ENCODE data around the gene LRRC45.
"Not testable (repeated sequence)": the region's sequence is repeated elsewhere in the genome, so short reads cannot be mapped to it uniquely, and the experiment has no call there.

Gene LRRC45

DNA sequence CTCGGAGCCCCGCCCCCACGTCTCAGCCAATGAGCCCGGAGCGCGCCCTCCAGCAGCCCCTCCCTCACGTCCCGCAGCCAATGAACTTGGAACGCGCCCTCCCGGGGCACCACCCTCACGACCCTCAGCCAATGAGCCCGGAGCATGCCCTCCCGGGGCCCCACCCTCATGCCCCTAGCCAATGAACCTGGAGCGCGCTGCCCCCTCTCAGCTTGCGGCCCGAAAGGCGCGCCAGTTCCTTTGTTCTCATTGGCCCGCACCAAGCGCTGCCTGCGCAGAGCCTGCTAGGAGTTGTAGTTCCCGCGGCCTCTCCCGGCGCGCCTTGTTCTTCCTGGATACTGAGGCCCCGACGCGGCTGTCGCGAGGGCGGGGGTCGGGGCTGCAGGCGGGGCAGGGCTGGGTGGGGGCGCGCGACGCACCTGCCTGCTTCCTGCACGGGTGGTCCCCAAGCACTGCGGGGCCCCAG lies at the start of gene LRRC45:
Gene LRRC45 (plus strand): TSS at position 325 of the 466 bp plus-strand sequence. CDS start 339 bp downstream, outside the sequence.
- DNase-seq, result peak; percentile 100

DNA sequence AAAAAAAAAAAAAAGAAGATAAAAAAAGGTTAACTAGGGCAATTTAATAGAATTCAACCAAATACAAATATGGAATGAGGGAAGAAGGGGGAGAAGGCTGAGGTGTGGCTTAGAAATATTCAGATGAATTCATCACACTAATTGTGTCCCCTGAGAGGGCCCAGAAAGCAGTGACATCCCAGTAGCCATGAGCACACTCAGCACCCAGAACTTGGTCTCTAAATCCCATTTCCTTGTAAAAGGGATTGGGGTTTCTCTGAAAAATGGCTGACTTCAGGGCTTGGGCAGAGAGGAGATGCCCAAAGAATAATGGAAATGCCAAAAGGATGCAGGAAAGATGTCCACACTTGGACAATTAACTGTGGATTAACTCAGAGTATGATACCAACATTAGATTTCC lies 49.7 kb upstream of the LRRC45 start:
- DNase-seq, result no peak

DNA sequence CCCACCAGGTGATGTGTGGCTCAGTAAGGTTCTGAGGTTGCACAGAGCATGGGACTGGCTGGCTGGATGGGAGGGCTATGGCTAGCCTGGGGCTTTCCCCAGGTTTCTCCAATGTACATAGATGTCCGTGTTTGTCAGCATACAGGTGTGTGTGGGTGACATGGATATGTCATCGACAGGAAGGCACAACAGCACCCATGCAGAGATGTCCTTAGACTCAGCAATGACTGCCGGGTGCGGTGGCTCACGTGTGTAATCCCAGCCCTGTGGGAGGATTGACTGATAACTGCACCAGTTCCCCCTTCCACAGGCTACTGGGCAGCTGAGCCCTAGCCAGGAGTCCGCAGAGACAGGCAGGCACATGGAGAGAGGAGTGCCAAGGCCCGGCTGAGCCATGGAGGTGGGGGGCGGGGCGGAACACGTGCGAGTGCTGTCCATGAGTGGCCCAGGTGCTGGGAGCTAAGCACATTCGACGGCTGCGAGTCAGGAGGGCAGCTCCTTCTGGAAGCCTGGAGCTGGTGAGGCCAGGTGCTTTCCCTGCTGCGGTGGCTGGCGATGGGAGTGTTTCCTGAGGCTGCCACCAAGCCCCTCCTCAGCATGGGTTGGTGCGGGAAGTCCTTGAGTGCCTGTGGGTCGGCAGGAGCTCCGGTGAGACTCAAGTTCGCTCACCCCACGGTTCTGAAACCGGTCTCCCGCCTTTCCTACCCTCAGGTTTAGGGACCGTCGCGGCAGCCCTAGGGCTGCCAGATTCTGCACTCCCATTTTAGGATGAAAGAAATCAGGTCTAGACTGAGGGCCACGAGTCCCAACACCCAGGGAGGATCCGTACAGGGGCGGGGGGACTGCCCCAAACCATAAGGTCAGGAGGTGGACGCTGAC lies 46.5 kb upstream of the LRRC45 start:
- no peak for DNase-seq

DNA sequence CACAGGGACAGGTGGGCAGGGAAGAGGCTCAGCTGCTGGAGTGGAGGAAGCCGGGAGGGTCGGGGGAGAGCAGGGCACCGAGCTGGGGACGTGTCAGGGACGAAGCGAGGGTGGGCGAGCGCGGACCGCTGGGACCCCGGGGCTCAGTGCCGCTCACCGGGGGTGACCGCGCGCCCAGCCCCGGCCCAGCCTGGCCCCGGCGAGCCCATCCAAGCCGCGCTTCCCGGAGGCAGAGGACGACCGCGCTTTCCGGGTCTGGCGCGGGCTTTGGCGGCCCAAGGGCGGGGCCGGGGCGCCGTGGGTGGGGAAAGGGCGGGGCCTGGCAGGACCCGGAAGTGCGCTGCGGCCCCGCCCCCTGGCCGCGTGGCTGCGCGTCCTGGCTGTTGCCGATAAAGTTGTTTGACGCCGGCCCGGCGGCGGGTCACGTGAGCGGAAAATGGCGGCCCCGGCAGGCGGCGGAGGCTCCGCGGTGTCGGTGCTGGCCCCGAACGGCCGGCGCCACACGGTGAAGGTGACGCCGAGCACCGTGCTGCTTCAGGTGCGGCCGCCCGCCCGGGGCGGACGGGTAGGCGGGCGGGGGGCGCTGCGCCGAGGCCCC lies 45.8 kb upstream of the LRRC45 start, which contains the start of gene ASPSCR1:
Gene ASPSCR1 (plus strand): TSS at position 419 of the 598 bp plus-strand sequence. CDS start 18 bp downstream, at position 437.
- DNase-seq, result peak; percentile 87

DNA sequence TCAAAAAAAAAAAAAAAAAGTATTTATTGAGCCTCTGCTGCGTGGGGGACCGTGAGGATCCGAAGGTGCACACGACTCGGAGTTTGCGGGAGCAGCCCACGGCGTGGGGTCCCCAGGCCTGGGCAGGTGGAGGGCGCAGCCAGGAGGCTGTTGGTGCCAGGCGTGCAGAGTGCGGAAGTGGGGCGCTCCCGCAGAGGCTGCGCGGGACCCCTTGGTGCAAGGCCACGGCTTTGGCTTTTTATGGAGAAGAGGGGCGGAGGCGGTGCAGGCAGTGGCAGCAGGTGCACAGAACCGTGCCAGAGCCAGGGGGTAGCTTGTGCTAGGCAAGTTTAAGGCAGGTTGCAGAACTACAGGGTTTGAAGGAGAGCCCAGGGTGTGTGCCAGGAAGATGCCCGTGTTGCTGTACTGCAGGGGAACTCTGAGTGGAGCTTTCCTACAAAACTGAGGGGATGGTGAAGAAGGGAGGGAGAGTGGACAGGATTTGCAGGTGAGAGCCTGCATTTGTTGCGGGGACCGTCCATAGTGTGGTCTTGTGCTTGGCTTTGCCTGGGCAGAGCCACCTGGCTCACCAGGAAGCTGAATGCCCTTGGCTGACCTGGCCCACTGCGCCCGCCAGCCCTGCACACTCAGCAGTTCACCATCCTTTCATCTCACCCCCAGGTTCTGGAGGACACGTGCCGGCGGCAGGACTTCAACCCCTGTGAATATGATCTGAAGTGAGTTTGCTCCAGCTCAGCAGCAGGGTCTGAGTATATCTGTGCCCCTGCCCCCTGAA lies 44.4 kb upstream of the LRRC45 start:
- no peak for DNase-seq

DNA sequence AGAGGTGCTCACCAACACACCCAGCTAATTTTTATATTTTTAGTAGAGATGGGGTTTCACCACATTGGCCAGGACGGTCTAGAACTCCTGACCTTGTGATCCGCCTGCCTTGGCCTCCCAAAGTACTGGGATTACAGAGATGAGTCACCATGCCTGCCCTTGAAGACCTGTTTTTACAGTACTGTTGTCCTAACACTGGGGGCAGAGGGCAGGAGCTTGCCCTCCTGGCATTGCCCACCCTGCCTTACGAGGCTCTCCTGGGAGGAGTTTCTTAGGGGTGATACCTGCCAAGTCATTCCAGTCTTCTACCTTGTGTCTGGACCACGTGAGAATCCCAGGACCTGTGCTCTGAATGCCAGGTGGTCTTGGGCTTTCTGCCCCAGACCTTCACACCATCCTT lies 43.0 kb upstream of the LRRC45 start:
- no peak for DNase-seq

DNA sequence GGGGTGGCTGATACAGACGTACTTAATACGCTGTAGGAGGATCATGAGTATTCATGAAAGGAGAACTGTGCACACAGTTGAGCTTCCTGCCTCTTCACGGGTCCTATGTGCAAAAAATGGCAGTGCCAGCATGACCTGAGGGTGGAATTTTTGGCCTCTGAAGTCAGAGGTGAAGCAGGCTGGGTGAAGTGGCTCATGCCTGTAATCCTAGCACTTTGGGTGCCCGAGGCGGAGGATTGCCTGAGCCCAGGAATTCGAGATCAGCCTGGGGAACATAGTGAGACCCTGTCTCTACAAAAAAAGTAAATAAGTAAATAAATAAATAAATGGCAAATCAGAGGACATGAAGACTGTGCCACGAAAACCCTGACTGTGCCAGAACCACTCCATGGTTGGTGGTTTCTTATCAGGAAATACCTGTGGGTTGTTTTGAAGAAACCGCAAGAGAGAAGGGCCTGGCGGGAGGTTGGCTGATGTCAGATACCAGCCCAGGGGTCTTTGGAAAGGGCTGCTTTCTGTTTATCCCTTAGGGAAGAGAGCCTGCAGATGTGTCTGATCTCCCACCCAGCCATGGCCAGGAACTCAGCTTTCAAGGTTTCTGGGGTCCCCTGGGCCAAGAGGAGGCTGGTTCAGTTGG lies 42.3 kb upstream of the LRRC45 start:
- no peak for DNase-seq

DNA sequence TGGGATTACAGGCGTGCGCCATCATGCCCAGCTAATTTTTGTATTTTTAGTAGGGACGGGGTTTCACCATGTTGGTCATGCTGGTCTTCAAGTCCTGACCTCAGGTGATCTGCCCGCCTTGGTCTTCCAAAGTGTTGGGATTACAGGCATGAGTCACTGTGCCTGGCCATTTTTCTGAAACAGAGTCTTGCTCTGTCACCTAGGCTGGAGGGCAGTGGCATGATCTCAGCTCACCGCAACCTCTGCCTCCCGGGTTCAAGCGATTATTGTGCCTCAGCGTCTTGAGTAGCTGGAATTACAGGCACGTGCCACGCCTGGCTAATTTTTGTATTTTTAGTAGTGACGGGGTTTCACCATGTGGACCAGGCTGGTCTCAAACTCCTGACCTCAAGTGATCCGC lies 41.6 kb upstream of the LRRC45 start:
- DNase-seq, result not testable (repeated sequence)

DNA sequence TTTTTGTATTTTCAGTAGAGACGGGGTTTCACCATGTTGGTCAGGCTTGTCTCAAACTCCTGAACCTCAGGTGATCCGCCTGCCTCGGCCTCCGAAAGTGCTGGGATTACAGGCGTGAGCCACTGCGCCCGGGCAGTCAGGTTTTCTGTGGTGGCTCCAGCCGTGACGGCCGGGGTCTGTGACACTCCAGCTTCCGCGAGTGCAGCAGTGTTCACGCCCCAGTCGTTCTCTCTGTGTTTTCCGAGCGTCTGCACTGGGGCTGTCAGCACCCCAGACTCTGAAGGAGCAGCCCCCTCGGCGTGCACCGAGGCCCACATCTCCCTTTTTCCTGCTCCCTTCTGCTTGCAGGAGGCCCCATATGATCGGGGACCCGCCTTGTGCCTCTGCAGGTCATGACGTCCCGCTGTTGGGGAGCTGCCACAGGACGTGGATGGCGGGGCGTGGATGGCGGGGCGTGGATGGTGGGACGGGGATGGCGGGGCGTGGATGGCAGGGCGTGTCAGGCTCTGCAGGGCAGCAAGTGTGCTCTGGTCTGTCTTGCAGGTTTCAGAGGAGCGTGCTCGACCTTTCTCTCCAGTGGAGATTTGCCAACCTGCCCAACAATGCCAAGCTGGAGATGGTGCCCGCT lies 40.0 kb upstream of the LRRC45 start:
- no peak for DNase-seq

DNA sequence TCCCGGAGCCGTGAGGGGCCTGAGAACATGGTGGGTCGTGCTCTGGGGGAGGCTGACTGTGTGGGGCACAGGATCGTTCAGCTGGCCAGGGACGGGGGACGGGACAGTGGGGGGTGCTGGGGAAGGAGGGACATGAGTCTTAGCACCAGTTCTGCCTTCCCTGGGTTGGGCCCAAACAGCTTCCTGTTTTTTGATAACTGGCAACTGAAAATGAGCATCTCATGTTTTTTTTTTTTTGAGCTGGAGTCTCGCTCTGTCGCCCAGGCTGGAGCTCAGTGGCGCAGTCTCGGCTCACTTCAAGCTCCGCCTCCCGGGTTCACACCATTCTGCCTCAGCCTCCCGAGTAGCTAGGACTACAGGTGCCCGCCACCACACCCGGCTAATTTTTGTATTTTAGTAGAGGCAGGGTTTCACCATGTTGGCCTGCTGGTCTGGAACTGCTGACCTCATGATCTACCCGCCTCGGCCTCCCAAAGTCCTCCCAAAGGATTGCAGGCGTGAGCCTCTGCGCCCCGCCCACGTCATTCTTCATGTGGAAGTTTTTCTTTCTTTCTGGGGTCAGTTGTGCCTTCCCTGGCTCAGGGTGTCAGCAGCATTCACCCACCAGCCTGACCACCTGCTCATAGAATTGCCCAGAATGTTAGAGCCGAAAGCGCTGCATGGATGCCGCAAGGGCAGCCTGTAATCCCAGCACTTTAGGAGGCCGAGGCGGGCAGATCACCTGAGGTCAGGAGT lies 39.3 kb upstream of the LRRC45 start:
- DNase-seq, result no peak

DNA sequence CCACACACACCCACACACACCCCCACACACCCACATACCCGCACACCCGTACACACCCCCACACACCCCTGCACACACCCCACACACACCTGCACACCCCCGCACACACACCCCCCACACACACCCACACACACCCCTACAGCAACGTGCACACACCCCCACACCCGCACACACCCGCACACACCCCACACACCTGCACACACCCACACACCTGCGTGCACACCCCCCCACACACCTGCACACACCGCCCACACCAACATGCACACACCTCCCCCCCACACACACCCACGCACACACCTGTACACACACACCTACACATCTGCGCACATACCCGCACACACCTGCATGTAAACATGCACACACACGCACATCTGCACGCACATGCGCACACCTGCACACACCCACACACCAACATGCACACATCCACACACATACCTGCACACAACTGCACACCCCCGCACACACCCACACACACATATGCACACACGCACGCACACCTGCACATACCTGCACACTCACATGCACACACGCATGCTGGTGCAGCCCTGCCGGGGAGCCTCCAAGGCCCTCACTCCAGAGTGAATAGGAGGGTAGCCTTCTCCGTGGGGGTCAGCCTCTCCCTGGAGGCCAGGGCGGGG lies 38.2 kb upstream of the LRRC45 start:
- no peak for DNase-seq

DNA sequence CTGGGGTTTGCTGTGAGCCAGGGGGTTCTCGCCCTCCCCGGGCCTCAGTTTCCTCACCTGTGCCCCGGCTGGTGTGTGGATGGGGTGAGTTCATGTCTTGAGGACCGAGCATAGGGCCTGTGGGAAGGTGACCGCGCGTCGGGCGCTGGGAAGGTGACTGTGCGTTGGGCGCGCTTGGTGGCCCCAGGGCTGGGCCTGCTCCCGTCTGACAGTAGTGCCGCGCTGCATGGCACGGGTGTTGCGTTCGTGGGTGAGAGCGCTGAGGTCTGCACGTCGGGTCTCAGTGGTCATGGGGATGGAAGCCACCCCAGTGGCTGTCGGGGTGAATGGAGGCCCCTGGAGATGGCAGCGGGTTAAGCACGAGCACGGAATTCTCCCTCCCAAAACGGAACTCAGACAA lies 36.5 kb upstream of the LRRC45 start:
- DNase-seq, result no peak

DNA sequence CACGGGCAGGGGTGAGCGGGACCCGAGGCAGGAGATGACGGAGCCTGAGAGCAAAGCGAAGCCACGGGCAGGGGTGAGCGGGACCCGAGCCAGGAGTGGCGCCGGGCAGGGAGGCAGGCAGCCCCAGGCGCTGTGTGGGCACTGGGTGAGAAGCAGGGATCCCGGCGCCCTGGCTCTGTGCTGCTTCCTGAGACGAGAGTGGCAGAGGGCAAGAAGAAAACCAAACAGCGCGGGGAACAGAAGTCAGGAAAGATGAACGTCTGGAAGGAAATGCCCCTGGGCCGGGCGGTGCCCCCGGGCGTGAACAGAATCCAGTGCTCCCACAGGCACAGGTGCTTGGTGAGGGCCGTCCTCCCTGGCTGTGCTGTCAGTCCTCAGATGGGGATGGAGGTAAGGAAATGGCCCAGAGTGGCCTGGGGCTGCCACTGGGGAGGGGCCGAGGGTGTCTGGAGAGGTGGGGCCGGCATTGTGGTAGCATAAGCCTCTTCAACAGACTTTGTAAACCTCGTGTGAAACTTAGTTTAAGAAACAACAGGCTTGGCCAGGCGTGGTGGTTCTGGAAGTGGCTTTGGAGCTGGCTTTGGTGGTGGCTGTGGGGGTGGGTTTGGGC lies 35.8 kb upstream of the LRRC45 start:
- no peak for DNase-seq

DNA sequence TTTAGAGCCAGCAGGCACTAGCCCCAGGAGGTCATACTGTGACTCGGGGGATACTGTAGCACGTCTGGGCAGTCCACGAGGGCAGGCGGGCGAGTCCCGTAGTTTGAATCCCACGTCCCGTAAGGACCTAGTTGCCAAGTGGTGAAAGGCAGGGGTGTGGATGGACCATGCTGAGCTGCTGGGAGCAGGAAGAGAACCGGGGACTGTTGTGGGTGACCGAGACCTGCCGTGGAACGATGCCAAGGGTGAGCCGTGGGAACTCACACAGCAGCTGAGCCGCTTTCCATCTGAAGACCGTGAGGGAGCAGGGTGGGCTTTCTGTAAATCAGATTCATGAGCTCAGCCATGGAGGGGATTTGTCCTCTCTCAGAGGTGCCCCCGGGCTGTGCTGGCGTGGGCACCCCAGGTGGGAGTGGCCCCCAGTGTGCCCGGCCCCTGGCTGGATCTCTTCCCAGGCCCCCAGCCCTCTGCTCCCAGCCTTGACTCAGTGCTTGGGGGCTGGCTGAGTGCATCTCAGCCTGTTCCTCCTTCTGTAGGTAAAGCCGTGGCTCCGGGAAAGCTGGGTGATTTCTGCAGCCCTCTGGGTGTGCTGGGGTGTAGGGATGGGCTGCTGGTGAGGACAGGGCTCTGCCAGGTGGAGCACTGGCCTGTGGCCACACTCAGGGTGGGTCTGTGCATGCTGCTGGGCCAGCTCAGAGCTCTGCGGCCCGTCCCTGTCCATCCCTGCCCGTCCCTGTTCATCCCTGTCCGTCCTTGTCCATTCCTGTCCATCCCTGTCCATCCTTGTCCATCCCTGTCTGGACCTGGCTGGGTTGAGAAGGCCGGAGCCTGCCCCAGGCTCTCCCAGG lies 32.0 kb upstream of the LRRC45 start:
- DNase-seq, result no peak

DNA sequence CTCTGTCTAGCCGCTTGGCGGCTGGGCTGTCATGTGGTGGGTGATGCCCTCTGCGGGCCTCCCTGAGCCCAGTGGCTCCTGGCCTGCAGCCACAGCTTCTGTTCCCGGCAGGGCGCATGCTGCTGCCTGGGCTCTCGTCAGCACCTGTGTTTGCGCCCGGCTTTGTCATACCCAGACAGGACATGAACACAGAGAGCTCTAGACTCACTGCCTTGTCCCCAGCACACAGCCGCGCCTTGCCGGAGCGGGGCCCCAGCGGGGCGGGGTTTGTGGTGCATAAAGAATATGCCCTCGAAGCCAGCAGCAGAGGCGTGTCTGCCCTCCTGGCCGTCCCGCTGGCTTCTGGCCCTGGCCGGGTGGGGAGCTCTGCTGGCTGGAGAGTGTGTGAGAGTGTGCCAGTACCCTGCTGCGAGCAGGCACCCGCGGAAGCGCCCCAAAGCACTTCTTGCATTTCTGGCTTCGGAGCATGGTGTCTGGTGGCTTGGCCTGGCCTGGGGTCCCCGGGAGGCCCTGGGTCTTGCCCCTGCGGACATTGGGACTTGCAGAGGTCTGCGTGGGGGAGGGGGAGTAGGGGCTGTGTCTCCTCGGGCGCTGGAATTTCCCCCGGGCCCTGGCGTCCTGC lies 31.3 kb upstream of the LRRC45 start:
- DNase-seq, result no peak

DNA sequence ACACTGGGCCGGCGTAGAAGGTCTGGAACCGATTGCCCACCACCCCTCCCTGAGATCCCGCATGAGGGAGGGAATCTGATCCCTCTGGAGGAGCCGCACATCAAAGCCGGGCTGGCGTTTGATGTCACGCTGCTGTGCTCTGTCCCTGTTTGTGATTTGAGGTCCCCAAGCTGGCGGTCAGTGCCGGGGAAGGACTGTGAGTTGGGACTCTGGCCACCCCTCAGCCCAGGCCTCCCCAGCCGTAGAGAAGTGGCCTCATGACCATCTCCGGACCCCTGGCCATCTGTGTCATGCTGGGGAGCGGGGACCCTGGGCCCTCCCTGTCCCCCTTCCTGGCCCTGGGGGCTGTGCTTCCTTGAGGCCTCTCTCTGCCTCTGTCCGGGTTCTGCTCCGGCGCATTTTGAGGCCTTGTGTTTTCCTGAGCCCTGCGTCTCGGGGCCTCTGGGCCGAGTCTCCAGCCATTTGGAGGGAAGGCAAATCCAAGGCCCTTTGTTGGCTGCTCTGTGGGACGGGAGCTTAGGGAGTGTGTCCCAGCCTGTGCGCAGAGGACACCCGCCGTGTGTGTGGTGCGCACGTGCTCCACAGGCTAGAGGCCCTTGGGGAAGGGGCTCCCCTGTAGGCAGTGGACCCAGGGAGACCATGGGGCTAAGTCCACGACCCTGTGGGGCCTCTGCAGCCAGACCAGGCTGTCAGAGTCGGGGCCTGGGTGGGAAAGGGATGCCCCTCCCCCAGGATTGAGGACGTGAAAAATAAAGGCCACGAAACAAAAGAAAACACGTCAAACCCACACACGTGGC lies 30.6 kb upstream of the LRRC45 start:
- no peak for DNase-seq

DNA sequence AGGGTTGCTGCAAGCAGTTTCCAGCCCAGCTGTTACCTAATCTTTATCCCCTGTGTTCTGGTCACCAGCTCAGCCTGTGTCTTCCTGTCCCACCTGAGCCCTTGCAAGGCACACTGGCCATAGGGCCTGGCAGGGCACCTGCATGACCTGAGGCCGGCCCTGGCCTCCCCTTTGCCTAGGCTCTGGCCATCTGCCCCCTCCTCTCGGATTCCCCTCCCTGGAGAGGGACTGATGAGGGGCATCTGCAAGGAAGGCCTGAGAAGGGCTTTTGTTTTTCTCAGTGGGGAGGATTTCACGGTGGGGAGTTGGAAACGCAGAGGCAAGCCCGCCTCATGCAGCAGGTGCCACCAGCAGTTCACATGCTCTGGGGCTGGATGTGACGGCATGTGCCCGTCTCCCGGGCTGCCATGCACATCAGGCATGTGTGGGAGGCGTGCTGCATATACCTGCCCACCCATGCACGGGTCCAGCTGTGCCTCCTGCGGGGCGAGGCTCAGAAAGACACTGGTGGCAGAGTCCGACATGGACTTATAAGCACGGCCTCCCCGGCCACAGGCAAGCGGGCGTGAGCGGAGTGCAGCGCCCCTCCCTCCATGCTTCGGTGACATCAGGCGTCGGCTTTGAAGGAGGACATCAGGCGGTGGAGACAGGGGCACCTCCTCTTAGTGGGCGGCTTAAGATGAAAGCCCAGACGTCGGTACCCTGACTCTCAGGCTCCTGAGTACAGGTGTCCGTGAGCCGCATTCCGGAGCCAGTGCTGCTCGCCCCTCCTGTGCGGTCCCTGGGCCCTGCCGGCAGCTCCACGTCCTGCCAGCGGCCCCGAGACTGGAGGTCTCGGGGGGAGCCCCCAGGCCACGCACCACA lies 29.1 kb upstream of the LRRC45 start:
- DNase-seq, result no peak

Measured in T1000 (cell line).